ENCODE measurements around the gene KCNT1.

The KCNT1 gene

GRCh38 chr9:135833864-135834263, 131.9 kb downstream of the KCNT1 start:
- Mint-ChIP-seq H3K4me1 (ENCODE audit: low read depth) (no peaks in the 10 kb centered on the region), H3K36me3 (ENCODE audit: low read depth) (peaks cover 25% of the 10 kb centered on the region), H3K27me3 (no peaks in the 10 kb centered on the region), H3K27ac (no peak overlapping the region), H3K9me3 (peaks cover 4% of the 10 kb centered on the region), H3K4me3 (no peak overlapping the region)

- no peaks in the 10 kb centered on the region for H3K27me3 Mint-ChIP-seq
- H3K4me3 Mint-ChIP-seq = no peak overlapping the region
- H3K4me1 Mint-ChIP-seq (ENCODE audit: low read depth) = no peaks in the 10 kb centered on the region
- H3K9me3 Mint-ChIP-seq = no peaks in the 10 kb centered on the region
- H3K36me3 Mint-ChIP-seq (ENCODE audit: low read depth) = peaks cover 20% of the 10 kb centered on the region
- no peak overlapping the region for H3K27ac Mint-ChIP-seq
Observed at GRCh38 chr9:135835131-135835530, 133.1 kb downstream of the KCNT1 start.

GRCh38 chr9:135839516-135839915, 137.5 kb downstream of the KCNT1 start:
- Mint-ChIP-seq H3K36me3 (ENCODE audit: low read depth) (peaks cover 22% of the 10 kb centered on the region), H3K9me3 (peaks cover 8% of the 10 kb centered on the region), H3K4me1 (ENCODE audit: low read depth) (peaks cover 7% of the 10 kb centered on the region), H3K27ac (no peak overlapping the region), H3K27me3 (no peaks in the 10 kb centered on the region), H3K4me3 (no peak overlapping the region)

- H3K9me3 Mint-ChIP-seq = peaks cover 12% of the 10 kb centered on the region
- H3K27ac Mint-ChIP-seq = no peak overlapping the region
Observed at GRCh38 chr9:135840107-135840506, 138.1 kb downstream of the KCNT1 start.

GRCh38 chr9:135840539-135840938, 138.6 kb downstream of the KCNT1 start:
- Mint-ChIP-seq H3K4me1 (ENCODE audit: low read depth) (peaks cover 7% of the 10 kb centered on the region), H3K4me3 (no peak overlapping the region), H3K27ac (no peak overlapping the region), H3K9me3 (peaks cover 17% of the 10 kb centered on the region), H3K36me3 (ENCODE audit: low read depth) (peaks cover 32% of the 10 kb centered on the region), H3K27me3 (no peaks in the 10 kb centered on the region)

More at GRCh38 chr9:135840107-135840506, 138.1 kb downstream of the KCNT1 start:
- Mint-ChIP-seq H3K36me3 (ENCODE audit: low read depth) (peaks cover 28% of the 10 kb centered on the region), H3K4me3 (no peak overlapping the region), H3K4me1 (ENCODE audit: low read depth) (peaks cover 7% of the 10 kb centered on the region), H3K27me3 (no peaks in the 10 kb centered on the region)

Data from stimulated activated naive CD8-positive, alpha-beta T cell treated with anti-CD3 and anti-CD28 coated beads, Interleukin-15, Interleukin-2, amounts not matched to agents 100 ng/mL and 50 ng/mL, for 24 hours (primary cell).